ENCODE measurements around the gene MAST2. TPM values are rescaled to one million over a fixed set of nuclear protein-coding genes. Genes with fewer than 3 reads are reported as not detected.

The MAST2 gene
- total RNA-seq, 6 experiments from 2014 or later: 27.8 to 40.7 (median 29.7) TPM

- H3K27me3 Mint-ChIP-seq (ENCODE audit: insufficient read depth): no peaks in the 10 kb centered on the region; the same call in none of the 2 replicates
- H3K4me1 Mint-ChIP-seq (ENCODE audit: low read depth): peaks cover 37% of the 10 kb centered on the region
- peak; percentile 90 for DNase-seq
- peak overlapping the region; percentile 74 for H3K4me3 Mint-ChIP-seq
- H3K9me3 Mint-ChIP-seq: no peaks in the 10 kb centered on the region
- H3K36me3 Mint-ChIP-seq (ENCODE audit: low read depth): peaks cover 10% of the 10 kb centered on the region
- peak overlapping the region; percentile 84 for H3K27ac Mint-ChIP-seq
- no peak for TF ChIP-seq CTCF (IDR thresholded peaks at IDR 0.05)
Observed at GRCh38 chr1:45892068-45892785, 88.8 kb downstream of the MAST2 start.

GRCh38 chr1:45894331-45894730, 90.9 kb downstream of the MAST2 start:
- Mint-ChIP-seq H3K4me1 (ENCODE audit: low read depth) (peaks cover 37% of the 10 kb centered on the region), H3K9me3 (no peaks in the 10 kb centered on the region), H3K27me3 (ENCODE audit: insufficient read depth) (no peaks in the 10 kb centered on the region; the same call in none of the 2 replicates), H3K36me3 (ENCODE audit: low read depth) (peaks cover 10% of the 10 kb centered on the region), H3K4me3 (no peak overlapping the region), H3K27ac (no peak overlapping the region)
- TF ChIP-seq CTCF (IDR thresholded peaks at IDR 0.05): no peak
- DNase-seq: no peak

GRCh38 chr1:45894921-45895320, 91.5 kb downstream of the MAST2 start:
- Mint-ChIP-seq H3K4me1 (ENCODE audit: low read depth) (peaks cover 36% of the 10 kb centered on the region), H3K9me3 (no peaks in the 10 kb centered on the region), H3K27ac (no peak overlapping the region; the same call in 1 of the 2 replicates), H3K27me3 (ENCODE audit: insufficient read depth) (no peaks in the 10 kb centered on the region; the same call in none of the 2 replicates), H3K36me3 (ENCODE audit: low read depth) (peaks cover 7% of the 10 kb centered on the region), H3K4me3 (no peak overlapping the region)
- DNase-seq: no peak
- TF ChIP-seq CTCF (IDR thresholded peaks at IDR 0.05): no peak

- H3K9me3 Mint-ChIP-seq: no peaks in the 10 kb centered on the region
- H3K4me1 Mint-ChIP-seq (ENCODE audit: low read depth): peaks cover 31% of the 10 kb centered on the region
- no peak overlapping the region for H3K27ac Mint-ChIP-seq
- no peak overlapping the region for H3K4me3 Mint-ChIP-seq
- DNase-seq: no peak
- TF ChIP-seq CTCF (IDR thresholded peaks at IDR 0.05): no peak
- no peaks in the 10 kb centered on the region; the same call in none of the 2 replicates for H3K27me3 Mint-ChIP-seq (ENCODE audit: insufficient read depth)
- H3K36me3 Mint-ChIP-seq (ENCODE audit: low read depth): peaks cover 2% of the 10 kb centered on the region
Observed at GRCh38 chr1:45895406-45895805, 92.0 kb downstream of the MAST2 start.

- H3K27ac Mint-ChIP-seq: no peak overlapping the region
- DNase-seq: no peak
- H3K4me3 Mint-ChIP-seq: no peak overlapping the region
- H3K36me3 Mint-ChIP-seq (ENCODE audit: low read depth): peaks cover 7% of the 10 kb centered on the region
- no peak for TF ChIP-seq CTCF (IDR thresholded peaks at IDR 0.05)
- peaks cover 3% of the 10 kb centered on the region for H3K4me1 Mint-ChIP-seq (ENCODE audit: low read depth)
- no peaks in the 10 kb centered on the region for H3K27me3 Mint-ChIP-seq (ENCODE audit: insufficient read depth)
- H3K9me3 Mint-ChIP-seq: no peaks in the 10 kb centered on the region
Observed at GRCh38 chr1:45906883-45907282, 103.5 kb downstream of the MAST2 start.

Measured in HFFc6 (cell line).